ENCODE results near the gene PRELID2.
A peak's percentile ranks its signal among the peaks of the same experiment; 100 is the strongest.
"Not testable (repeated sequence)": the region's sequence is repeated elsewhere in the genome, so short reads cannot be mapped to it uniquely, and the experiment has no call there.

The PRELID2 gene

DNA sequence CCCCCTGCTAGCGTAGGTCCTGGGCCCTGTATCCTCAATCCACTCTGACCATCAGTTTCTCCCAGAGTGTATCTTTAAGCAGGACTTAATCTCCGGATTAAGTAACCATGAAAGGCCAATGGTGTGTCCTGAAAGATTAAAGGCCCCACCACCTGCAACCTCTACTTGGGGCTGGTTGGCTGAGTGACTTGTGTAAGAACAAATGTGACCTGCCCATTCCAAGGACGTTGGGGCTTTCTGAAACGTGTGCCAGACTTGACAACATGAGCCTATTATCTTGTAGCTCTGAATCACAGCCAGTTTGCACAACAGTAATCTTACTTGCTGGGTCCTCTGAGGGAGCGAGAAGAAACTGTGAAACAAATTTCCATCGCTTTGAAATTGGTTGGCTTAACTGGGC, 3.1 kb upstream of the PRELID2 start:
- no peak overlapping the region for H3K27ac ChIP-seq (ENCODE audit: low read length)
- H3K9me3 ChIP-seq (ENCODE audit: control insufficient read depth in 1 of 2, low read length in 2 of 2) = no peaks in the 10 kb centered on the region
- H3K27me3 ChIP-seq (ENCODE audit: low read depth, low read length) = no peaks in the 10 kb centered on the region

DNA sequence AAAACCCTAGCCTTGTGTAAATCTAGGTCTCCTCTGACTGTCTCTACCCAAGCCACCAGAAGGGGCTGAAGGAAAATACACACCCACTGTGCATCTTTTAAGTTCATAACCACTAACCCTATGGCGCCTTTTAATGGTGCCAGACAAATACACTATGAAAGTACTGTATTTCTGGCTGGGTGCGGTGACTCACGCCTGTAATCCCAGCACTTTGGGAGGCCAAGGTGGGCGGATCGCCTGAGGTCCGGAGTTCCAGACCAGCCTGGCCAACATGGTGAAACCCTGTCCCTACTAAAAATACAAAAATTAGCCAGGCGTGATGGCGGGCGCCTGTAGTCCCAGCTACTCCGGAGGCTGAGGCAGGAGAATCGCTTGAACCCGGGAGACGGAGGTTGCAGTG, 1.1 kb upstream of the PRELID2 start:
- Histone ChIP-seq H3K4me3 (ENCODE audit: low read depth in 1 of 2, low read length in 2 of 2) (peak overlapping the region in 1 of 2 donors; percentile 79), H3K4me1 (ENCODE audit: control insufficient read depth in 1 of 2, insufficient read depth in 2 of 2, low read length in 2 of 2) (peaks cover 0 to 17% of the 10 kb centered on the region in 2 donors)
- H3K27me3 ChIP-seq (ENCODE audit: low read depth, low read length); H3K9me3 ChIP-seq (ENCODE audit: control insufficient read depth in 1 of 2, low read length in 2 of 2); H3K36me3 ChIP-seq (ENCODE audit: control insufficient read depth in 1 of 2, insufficient read depth in 2 of 2, low read length in 2 of 2); H3K27ac ChIP-seq (ENCODE audit: low read length): not testable (repeated sequence)

More for the DNA sequence above, 3.1 kb upstream of the PRELID2 start:
- H3K36me3 ChIP-seq (ENCODE audit: control insufficient read depth in 1 of 2, insufficient read depth in 2 of 2, low read length in 2 of 2) = no peaks in the 10 kb centered on the region
- H3K4me3 ChIP-seq (ENCODE audit: low read depth in 1 of 2, low read length in 2 of 2) = no peak overlapping the region
- peaks cover 0 to 17% of the 10 kb centered on the region in 2 donors for H3K4me1 ChIP-seq (ENCODE audit: control insufficient read depth in 1 of 2, insufficient read depth in 2 of 2, low read length in 2 of 2)

DNA sequence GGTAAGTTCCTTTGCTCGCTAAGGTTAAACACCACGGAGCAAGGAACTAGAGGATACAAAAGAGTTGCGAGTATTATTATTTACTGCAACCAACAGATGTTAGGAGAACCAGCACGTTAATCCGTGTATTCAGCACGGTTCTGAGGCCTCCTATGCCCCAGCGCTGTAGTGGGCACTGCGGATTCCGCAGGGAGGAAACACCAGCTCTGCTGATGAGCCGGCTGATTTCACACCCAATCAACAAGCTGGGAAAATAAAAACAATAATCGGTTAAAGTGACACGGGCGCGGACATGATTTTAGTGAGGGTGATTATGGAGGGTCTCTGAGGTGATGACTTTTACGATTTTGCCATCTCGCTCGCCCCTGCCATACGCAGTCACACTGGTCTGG, 702 bp upstream of the PRELID2 start:
- H3K27ac ChIP-seq (ENCODE audit: low read length) = peak overlapping the region; percentile 80
- peaks cover 0 to 19% of the 10 kb centered on the region in 2 donors for H3K4me1 ChIP-seq (ENCODE audit: control insufficient read depth in 1 of 2, insufficient read depth in 2 of 2, low read length in 2 of 2)
- H3K36me3 ChIP-seq (ENCODE audit: control insufficient read depth in 1 of 2, insufficient read depth in 2 of 2, low read length in 2 of 2) = no peaks in the 10 kb centered on the region
- H3K4me3 ChIP-seq (ENCODE audit: low read depth in 1 of 2, low read length in 2 of 2) = peak overlapping the region; percentile 79 to 92
- no peaks in the 10 kb centered on the region for H3K9me3 ChIP-seq (ENCODE audit: control insufficient read depth in 1 of 2, low read length in 2 of 2)
- H3K27me3 ChIP-seq (ENCODE audit: low read depth, low read length) = no peaks in the 10 kb centered on the region

DNA sequence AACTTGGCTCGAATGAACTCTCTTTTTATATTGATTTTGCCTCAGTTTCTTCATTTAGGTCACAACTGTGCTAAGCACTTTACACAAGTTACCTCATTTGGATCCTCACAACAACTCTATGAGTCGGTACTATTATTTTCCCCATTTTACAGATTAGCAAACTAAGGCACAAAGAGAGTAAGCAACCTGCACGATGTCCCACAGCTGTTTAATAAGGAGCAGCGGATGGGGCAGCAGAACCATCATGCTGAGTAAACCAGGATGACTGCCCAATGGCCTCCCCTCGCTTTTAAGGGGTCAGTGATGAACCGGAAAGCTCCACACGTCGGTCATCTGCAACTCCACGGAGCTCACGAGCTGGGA, 607 bp downstream of the PRELID2 start:
- no peaks in the 10 kb centered on the region for H3K27me3 ChIP-seq (ENCODE audit: low read depth, low read length)
- H3K4me1 ChIP-seq (ENCODE audit: control insufficient read depth in 1 of 2, insufficient read depth in 2 of 2, low read length in 2 of 2) = peaks cover 0 to 20% of the 10 kb centered on the region in 2 donors
- peak overlapping the region; percentile 46 for H3K27ac ChIP-seq (ENCODE audit: low read length)
- no peaks in the 10 kb centered on the region for H3K36me3 ChIP-seq (ENCODE audit: control insufficient read depth in 1 of 2, insufficient read depth in 2 of 2, low read length in 2 of 2)
- peak overlapping the region; percentile 79 to 92 for H3K4me3 ChIP-seq (ENCODE audit: low read depth in 1 of 2, low read length in 2 of 2)
- no peaks in the 10 kb centered on the region for H3K9me3 ChIP-seq (ENCODE audit: control insufficient read depth in 1 of 2, low read length in 2 of 2)

DNA sequence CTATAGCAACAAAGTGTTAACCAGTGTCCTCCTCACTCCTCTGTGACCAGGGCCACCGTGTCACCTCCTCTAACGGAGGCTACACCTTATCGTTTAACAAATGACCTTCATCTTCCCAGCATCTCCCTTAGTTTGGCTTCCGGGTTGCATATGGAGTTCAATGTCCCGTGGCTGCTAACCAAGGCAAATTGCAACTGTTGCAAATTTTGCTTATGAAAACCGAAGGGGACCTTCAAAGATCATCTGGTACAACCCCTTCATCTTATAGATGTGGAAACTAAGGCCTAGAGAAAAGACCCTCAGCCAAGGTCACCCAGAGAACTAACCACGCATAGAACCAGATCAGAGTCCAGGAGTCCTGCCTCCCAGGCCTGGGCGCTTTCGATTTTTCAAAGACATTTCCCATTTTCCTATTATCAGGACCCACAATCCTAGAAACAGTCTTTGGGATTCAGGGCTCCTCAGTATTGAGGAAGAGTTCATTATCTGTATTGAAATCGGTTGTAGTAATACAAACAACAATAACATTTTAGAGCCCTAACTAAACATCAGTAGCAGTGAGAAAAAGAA, 1.4 kb downstream of the PRELID2 start:
- peaks cover 0 to 20% of the 10 kb centered on the region in 2 donors for H3K4me1 ChIP-seq (ENCODE audit: control insufficient read depth in 1 of 2, insufficient read depth in 2 of 2, low read length in 2 of 2)
- no peaks in the 10 kb centered on the region for H3K36me3 ChIP-seq (ENCODE audit: control insufficient read depth in 1 of 2, insufficient read depth in 2 of 2, low read length in 2 of 2)
- peak overlapping the region in 1 of 2 donors; percentile 5 for H3K4me3 ChIP-seq (ENCODE audit: low read depth in 1 of 2, low read length in 2 of 2)
- H3K27ac ChIP-seq (ENCODE audit: low read length) = no peak overlapping the region
- H3K9me3 ChIP-seq (ENCODE audit: control insufficient read depth in 1 of 2, low read length in 2 of 2) = no peaks in the 10 kb centered on the region
- H3K27me3 ChIP-seq (ENCODE audit: low read depth, low read length) = no peaks in the 10 kb centered on the region

DNA sequence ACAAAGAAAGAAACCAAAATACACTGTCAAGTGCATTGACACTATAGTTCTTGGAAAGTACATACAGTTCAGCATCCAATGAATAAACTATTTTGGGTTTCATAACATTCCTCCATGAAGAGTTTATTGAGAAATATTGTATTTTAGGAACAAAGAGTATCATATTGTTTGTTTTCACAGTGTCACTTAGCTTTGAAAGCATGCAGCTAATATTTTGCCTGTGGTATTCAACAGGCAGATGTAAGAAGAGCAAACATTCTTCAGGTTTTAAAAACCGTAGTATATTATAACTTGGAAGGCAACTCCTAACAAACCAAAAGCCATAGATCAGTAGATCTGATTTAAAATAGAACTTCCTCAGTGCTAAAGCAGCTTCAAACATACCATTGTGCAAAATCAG, 4.5 kb downstream of the PRELID2 start:
- no peaks in the 10 kb centered on the region for H3K9me3 ChIP-seq (ENCODE audit: control insufficient read depth in 1 of 2, low read length in 2 of 2)
- H3K27ac ChIP-seq (ENCODE audit: low read length) = no peak overlapping the region
- no peaks in the 10 kb centered on the region for H3K36me3 ChIP-seq (ENCODE audit: control insufficient read depth in 1 of 2, insufficient read depth in 2 of 2, low read length in 2 of 2)
- no peaks in the 10 kb centered on the region for H3K27me3 ChIP-seq (ENCODE audit: low read depth, low read length)
- H3K4me3 ChIP-seq (ENCODE audit: low read depth in 1 of 2, low read length in 2 of 2) = no peak overlapping the region
- peaks cover 0 to 20% of the 10 kb centered on the region in 2 donors for H3K4me1 ChIP-seq (ENCODE audit: control insufficient read depth in 1 of 2, insufficient read depth in 2 of 2, low read length in 2 of 2)

DNA sequence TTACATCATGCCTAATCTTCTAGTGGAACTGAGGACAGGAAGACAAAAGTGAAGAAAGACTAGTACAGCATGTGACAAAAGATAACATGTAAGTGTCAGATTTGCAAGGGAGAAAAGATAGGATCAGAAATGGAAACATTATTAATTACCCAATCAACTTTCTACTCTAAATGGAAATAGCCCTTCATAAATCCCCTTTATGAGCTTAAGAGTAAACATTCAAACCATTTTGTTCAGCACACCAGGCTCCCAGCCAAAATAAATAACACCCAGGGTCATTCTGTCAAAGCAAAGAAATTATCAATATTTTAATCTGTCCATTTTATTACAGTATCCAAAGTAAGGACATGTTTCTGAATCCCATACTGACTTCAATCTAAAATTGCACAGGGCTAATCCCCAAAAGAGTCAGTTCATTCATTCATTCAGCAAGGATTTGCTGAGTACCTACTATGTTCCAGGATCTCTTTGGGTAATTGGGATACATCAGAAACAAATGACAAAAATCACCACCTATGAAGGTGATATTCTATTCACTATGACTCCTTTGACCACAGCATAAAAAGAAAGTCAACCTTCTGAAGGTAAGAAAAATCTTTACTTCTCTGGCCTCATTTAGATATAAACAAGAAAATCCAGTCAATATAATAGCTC, 5.3 kb downstream of the PRELID2 start:
- Histone ChIP-seq H3K27ac (ENCODE audit: low read length) (no peak overlapping the region), H3K27me3 (ENCODE audit: low read depth, low read length) (no peaks in the 10 kb centered on the region), H3K4me3 (ENCODE audit: low read depth in 1 of 2, low read length in 2 of 2) (no peak overlapping the region), H3K36me3 (ENCODE audit: control insufficient read depth in 1 of 2, insufficient read depth in 2 of 2, low read length in 2 of 2) (no peaks in the 10 kb centered on the region), H3K4me1 (ENCODE audit: control insufficient read depth in 1 of 2, insufficient read depth in 2 of 2, low read length in 2 of 2) (peaks cover 0 to 18% of the 10 kb centered on the region in 2 donors), H3K9me3 (ENCODE audit: control insufficient read depth in 1 of 2, low read length in 2 of 2) (no peaks in the 10 kb centered on the region)

DNA sequence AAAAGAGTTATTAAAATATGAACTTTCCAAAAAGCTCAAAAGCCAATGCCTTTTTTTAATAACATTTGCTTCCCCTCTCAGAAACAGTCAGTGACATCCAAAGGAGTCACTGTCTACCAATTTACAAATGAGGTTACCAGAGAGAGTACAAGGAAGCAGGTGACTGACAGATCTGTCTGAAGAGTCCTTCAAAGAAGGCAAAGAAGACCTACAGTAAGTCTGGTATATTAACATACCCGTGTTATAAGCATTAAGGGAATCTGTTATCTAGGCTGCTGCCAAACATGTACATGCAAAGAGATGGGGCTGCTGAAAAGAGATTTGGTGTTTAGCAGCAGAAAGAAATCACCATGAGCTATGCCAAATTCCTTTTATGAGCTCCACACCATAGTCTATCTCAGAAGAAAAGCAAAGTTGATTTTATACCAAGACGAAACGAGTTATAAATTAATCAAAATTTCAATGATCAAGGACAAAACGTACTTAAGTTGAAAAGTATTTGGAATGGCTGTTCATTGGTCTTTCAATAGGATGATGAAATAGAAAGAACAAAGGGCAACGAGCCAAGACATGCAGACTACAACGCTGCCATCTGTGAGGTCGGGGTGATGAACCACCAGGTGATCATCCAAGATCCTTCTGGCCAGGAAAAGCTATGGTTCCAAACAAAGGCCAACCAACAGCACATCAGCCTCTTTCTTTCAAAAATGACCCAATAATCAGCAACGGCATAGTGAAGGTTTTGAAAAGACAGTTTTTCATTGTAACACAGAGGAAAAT, 8.1 kb downstream of the PRELID2 start:
- no peaks in the 10 kb centered on the region for H3K27me3 ChIP-seq (ENCODE audit: low read depth, low read length)
- H3K36me3 ChIP-seq (ENCODE audit: control insufficient read depth in 1 of 2, insufficient read depth in 2 of 2, low read length in 2 of 2) = no peaks in the 10 kb centered on the region
- no peak overlapping the region for H3K27ac ChIP-seq (ENCODE audit: low read length)
- peaks cover 0 to 3% of the 10 kb centered on the region in 2 donors for H3K4me1 ChIP-seq (ENCODE audit: control insufficient read depth in 1 of 2, insufficient read depth in 2 of 2, low read length in 2 of 2)
- H3K9me3 ChIP-seq (ENCODE audit: control insufficient read depth in 1 of 2, low read length in 2 of 2) = no peaks in the 10 kb centered on the region
- H3K4me3 ChIP-seq (ENCODE audit: low read depth in 1 of 2, low read length in 2 of 2) = no peak overlapping the region

DNA sequence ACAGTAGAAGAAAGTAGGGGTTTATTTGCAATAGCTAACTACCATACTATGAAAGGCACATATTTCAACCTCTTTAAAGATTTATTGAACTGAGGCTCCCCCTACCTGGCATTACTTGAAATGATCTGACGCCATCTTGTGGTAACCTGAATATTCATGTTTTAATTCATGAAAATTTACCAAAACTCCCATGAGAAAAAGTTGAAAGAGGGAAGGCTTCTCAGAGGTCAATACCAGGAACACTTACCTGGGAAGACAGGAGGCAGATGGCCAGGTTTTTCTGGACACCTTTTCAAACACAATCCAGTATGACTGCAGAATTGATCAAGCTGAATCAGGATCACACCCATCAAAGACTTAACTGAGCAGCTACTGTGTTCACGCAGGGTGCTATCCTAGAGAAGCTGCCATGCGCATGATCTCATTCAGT, 9.4 kb downstream of the PRELID2 start:
- Histone ChIP-seq H3K9me3 (ENCODE audit: control insufficient read depth in 1 of 2, low read length in 2 of 2) (no peaks in the 10 kb centered on the region), H3K27ac (ENCODE audit: low read length) (no peak overlapping the region), H3K4me1 (ENCODE audit: control insufficient read depth in 1 of 2, insufficient read depth in 2 of 2, low read length in 2 of 2) (peaks cover 0 to under 1% of the 10 kb centered on the region in 2 donors), H3K36me3 (ENCODE audit: control insufficient read depth in 1 of 2, insufficient read depth in 2 of 2, low read length in 2 of 2) (no peaks in the 10 kb centered on the region), H3K27me3 (ENCODE audit: low read depth, low read length) (no peaks in the 10 kb centered on the region), H3K4me3 (ENCODE audit: low read depth in 1 of 2, low read length in 2 of 2) (no peak overlapping the region)

DNA sequence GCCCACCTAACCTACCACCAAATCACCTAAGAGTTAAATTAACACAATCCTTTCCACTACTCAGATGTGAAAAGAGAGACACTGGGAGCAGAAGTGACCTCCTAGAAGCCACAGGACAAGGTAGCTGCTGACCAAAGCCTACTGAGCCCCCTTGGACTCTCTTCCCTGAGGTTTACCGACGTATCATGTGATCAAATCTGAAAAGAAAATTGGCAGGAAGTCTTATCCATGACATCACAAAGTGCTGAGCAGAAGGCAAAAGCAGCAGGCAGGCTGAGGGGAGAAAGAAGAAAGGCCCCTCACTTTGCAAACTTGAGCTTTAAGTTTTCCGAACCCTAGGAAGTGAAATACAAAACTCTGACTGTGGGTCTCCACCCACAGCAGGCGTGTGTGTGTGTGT, 11.1 kb downstream of the PRELID2 start:
- Histone ChIP-seq H3K4me1 (ENCODE audit: control insufficient read depth in 1 of 2, insufficient read depth in 2 of 2, low read length in 2 of 2) (no peaks in the 10 kb centered on the region), H3K27me3 (ENCODE audit: low read depth, low read length) (no peaks in the 10 kb centered on the region)

DNA sequence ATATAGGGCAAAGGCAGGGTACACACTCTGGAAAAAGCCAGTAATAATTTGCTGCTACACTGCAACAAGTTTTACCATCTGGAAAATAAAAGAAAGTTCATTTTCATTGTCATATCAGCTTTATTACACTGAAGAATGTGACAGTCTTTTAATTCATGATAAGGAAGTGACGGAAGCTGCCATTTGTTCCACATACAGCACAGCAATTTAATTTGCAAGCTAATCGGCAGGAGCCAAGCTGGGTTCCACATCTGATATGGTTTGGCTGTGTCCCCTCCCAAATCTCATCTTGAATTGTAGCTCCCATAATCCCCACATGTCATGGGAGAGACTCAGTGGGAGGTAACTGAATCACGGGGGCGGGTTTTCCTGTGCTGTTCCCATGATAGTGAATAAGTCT, 16.5 kb downstream of the PRELID2 start:
- peaks cover 15 to 21% of the 10 kb centered on the region in 2 donors for H3K36me3 ChIP-seq (ENCODE audit: control insufficient read depth in 1 of 2, insufficient read depth in 2 of 2, low read length in 2 of 2)
- H3K4me1 ChIP-seq (ENCODE audit: control insufficient read depth in 1 of 2, insufficient read depth in 2 of 2, low read length in 2 of 2) = no peaks in the 10 kb centered on the region
- no peaks in the 10 kb centered on the region for H3K9me3 ChIP-seq (ENCODE audit: control insufficient read depth in 1 of 2, low read length in 2 of 2)

More for the DNA sequence above, 11.1 kb downstream of the PRELID2 start:
- Histone ChIP-seq H3K9me3 (ENCODE audit: control insufficient read depth in 1 of 2, low read length in 2 of 2) (no peaks in the 10 kb centered on the region), H3K27ac (ENCODE audit: low read length) (no peak overlapping the region), H3K4me3 (ENCODE audit: low read depth in 1 of 2, low read length in 2 of 2) (no peak overlapping the region), H3K36me3 (ENCODE audit: control insufficient read depth in 1 of 2, insufficient read depth in 2 of 2, low read length in 2 of 2) (peaks cover 3 to 6% of the 10 kb centered on the region in 2 donors)

More for the DNA sequence above, 16.5 kb downstream of the PRELID2 start:
- Histone ChIP-seq H3K27ac (ENCODE audit: low read length) (no peak overlapping the region), H3K27me3 (ENCODE audit: low read depth, low read length) (no peaks in the 10 kb centered on the region), H3K4me3 (ENCODE audit: low read depth in 1 of 2, low read length in 2 of 2) (no peak overlapping the region)

All from muscle layer of duodenum (tissue), 2 donors.